HEK293 (cell line): ENCODE data around the gene CFAP299.

Source experiments
- ZFP37 ChIP-seq: fragments of 450-650 bp; formaldehyde crosslinking; IDR thresholded peaks from 2 replicates; pipeline ENCODE4 v1.5.1; 2016; ENCODE audit warnings: missing biosample characterization, missing genetic modification characterization
- ZNF121 ChIP-seq: fragments of 450-650 bp; formaldehyde crosslinking; IDR thresholded peaks from 2 replicates; pipeline ENCODE4 v1.5.1; 2016; ENCODE audit warnings: missing biosample characterization, missing genetic modification characterization
- ZNF843 ChIP-seq: fragments of 450-650 bp; formaldehyde crosslinking; IDR thresholded peaks from 2 replicates; pipeline ENCODE4 v1.5.1; 2016; ENCODE audit warnings: missing biosample characterization, missing genetic modification characterization
- TF ChIP-seq, protein P1 (sequence below): fragments of 450-650 bp; formaldehyde crosslinking; IDR thresholded peaks from 2 replicates; pipeline ENCODE4 v1.5.1; 2016; ENCODE audit warnings: missing biosample characterization, missing genetic modification characterization
- TF ChIP-seq, protein P2 (sequence below): sonication (generic); formaldehyde crosslinking; IDR thresholded peaks from 2 replicates; pipeline ENCODE4 v1.8.1; 2022; ENCODE audit warnings: mild to moderate bottlenecking, moderate library complexity, missing genetic modification reagents

DNA sequence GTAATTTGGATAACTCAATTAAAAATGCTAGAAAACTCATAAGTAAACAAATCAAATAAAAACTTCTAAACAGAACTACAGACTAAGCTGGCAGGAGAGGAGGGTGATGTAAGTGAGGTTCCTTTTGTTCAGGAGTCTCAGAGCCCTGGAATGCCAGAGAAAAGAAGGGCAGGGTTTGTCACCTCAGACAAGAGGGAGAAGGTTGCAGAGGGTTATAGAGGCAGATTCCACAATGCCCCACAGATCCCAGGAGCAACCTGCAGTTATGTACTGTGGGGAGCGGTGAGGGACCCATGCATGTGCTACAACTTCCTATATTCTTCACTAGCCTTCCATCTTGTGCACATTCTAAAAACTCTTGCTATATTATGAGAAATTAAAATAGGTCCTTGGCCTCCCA, 129.7 kb downstream of the CFAP299 start:
- TF ChIP-seq, protein P1, sequence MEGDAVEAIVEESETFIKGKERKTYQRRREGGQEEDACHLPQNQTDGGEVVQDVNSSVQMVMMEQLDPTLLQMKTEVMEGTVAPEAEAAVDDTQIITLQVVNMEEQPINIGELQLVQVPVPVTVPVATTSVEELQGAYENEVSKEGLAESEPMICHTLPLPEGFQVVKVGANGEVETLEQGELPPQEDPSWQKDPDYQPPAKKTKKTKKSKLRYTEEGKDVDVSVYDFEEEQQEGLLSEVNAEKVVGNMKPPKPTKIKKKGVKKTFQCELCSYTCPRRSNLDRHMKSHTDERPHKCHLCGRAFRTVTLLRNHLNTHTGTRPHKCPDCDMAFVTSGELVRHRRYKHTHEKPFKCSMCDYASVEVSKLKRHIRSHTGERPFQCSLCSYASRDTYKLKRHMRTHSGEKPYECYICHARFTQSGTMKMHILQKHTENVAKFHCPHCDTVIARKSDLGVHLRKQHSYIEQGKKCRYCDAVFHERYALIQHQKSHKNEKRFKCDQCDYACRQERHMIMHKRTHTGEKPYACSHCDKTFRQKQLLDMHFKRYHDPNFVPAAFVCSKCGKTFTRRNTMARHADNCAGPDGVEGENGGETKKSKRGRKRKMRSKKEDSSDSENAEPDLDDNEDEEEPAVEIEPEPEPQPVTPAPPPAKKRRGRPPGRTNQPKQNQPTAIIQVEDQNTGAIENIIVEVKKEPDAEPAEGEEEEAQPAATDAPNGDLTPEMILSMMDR (tag by site-specific recombination): no peak
- TF ChIP-seq, protein P2, sequence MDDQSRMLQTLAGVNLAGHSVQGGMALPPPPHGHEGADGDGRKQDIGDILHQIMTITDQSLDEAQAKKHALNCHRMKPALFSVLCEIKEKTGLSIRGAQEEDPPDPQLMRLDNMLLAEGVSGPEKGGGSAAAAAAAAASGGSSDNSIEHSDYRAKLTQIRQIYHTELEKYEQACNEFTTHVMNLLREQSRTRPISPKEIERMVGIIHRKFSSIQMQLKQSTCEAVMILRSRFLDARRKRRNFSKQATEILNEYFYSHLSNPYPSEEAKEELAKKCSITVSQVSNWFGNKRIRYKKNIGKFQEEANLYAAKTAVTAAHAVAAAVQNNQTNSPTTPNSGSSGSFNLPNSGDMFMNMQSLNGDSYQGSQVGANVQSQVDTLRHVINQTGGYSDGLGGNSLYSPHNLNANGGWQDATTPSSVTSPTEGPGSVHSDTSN: no peak
- TF ChIP-seq ZNF121 (tag by site-specific recombination) (no peak), ZFP37 (no peak), ZNF843 (no peak)
